Ammon's horn (tissue), 1 donor: ENCODE measurements around the gene DNA2.
"Not testable (repeated sequence)": the region's sequence is repeated elsewhere in the genome, so short reads cannot be mapped to it uniquely, and the experiment has no call there.

Experiments
- DNase-seq: peaks from one replicate; pipeline ENCODE4 v3.0.0-alpha.2; 2016; ENCODE audit warnings: low spot score

DNA2 gene

DNA sequence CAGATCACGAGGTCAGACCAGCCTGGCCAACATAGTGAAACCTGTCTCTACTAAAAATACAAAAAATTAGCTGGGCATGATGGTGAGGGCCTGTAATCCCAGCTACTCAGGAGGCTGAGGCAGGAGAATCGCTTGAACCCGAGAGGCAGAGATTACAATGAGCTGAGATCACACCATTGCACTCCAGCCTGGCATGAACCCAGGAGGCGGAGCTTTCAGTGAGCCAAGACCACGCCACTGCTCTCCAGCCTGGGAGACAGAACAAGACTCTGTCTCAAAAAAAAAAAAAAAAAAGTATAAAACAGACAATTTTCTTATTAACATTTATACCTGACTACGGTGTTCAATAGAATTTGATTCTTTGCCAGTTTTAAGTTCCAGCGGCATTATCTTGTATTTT lies 22.1 kb downstream of the DNA2 start:
- DNase-seq = not testable (repeated sequence)

- DNase-seq = no peak
Observed at GRCh38 chr10:68446179-68446578, 25.6 kb downstream of the DNA2 start.

- DNase-seq = peak; percentile 13
Observed at GRCh38 chr10:68442971-68443370, 28.8 kb downstream of the DNA2 start.

GRCh38 chr10:68440898-68441297 lies 30.9 kb downstream of the DNA2 start:
- DNase-seq = no peak

DNA sequence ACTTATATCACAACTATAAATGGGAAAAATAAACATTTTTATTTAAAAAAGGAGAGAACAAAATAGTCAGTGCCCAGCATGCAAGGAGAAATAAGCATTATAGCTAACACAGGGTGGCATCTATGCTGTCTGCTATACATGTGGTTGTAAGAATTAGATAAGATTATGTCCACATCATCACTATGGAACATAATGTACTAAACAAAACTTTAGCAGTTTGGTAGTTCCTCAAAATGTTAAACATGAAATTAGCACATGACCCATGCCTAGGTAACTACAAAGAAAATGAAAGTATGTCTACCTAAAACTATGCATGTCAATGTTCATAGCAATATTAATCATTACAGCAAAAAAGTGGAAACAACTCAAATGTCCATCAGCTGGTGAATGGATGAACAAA lies 36.0 kb downstream of the DNA2 start:
- no peak for DNase-seq

- DNase-seq = no peak
Observed at GRCh38 chr10:68434657-68435056, 37.1 kb downstream of the DNA2 start.

GRCh38 chr10:68428396-68429104 lies 43.2 kb downstream of the DNA2 start:
- no peak for DNase-seq

DNA sequence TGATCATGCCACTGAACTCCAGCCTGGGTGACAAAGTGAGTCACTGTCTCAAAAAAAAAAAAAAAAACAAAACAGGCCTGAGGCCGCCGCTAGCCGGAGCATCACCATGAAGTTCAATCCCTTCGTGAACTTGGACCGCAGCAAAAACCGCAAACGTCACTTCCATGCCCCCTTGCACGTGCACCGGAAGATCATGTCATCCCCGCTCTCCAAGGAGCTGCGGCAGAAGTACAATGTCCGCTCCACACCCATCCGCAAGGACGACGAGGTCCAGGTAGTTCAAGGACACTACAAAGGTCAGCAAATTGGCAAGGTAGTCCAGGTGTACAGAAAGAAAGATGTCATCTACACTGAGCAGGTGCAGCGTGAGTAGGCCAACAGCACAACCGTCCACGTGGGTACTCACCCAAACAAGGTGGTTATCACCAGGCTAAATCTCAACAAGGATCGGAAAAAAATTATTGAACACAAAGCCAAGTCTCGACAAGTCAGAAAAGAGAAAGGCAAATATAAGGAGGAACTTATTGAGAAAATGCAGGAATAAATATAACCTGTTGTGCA lies 47.2 kb downstream of the DNA2 start:
- no peak for DNase-seq

DNA sequence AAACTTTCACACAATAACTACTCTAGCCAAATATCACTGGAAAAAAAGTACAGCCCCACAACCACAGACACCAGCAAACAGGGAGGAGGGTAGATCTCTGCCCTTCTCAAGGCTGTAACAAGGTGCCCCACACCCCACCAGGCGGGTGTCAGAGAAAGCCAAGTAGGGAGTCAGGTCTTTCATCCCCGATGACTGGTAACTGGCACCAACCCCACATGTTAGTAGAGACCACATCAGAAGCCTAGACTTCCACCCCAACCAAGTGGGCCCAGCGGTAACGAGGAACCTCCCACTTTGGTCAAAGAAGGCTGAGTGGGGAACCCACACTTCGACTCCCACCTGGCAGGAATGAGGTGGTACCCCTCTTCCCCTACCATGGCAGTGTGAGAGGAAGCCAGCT lies 48.3 kb downstream of the DNA2 start:
- DNase-seq = no peak

GRCh38 chr10:68419376-68419775 lies 52.4 kb downstream of the DNA2 start:
- no peak for DNase-seq

DNA sequence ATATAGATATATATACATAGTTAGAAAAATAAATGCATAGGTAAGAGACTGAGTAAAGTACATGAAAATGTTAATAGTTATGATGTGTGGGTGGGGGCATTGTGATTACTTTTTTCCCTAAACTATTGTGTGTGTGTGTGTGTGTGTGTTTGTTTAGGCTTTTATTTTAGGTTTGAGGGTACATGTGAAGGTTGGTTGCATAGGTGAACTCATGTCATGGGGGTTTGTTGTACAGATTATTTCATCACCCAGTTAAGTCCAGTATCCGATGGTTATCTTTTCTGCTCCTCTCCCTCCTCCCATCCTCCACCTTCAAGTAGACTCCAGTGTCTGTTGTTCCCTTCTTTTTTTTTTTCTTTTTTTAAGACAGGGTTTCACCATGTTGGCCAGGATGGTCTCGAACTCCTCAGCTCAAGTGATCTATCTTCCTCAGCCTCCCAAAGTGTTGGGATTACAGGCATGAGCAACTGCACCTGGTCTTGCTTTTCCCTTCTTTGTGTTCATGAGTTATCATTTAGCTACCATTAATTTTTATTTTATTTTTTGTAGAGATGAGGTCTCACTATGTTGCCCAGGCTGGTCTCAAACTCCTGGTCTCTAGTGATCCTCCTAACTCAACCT lies 62.8 kb downstream of the DNA2 start:
- DNase-seq = no peak

GRCh38 chr10:68406815-68407548 lies 64.8 kb downstream of the DNA2 start, which contains the start of gene RUFY2:
TSS of gene RUFY2 (minus strand) at chr10:68407277. CDS start at chr10:68407189, 88 bp downstream.
- DNase-seq = peak; percentile 81

DNA sequence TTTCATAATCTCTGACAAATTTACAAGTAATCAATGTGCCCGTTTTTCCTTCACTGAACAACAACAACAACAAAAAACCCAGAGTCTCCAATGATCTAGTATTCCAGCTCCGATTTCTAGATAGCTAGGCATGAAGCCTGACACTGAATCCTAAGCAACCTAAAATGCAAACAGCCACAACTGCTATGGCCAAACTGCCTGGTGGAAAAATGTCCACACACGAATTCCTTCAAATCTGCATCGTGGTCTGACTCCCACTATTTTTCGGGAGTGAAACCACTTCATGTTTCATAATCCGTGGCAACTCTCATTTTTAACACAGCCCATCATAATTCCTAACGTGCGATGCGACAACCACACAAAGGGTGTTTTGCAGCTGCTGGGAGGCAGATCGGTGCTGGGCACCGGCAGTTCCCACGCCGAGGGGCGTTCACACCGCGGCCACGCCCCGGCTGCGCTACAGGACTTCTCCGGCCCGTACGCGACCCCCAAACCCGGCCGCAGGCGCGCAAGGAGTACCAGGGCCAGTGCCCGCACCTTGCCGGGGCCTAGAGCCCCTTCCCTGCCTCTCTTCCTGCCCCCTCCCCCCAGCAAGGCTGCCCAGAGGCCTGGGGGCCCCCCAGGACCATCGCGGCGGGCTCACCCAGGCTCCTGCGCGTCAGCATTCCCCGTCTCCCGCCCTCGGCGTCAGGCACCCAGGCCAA lies 65.5 kb downstream of the DNA2 start:
- DNase-seq = peak; percentile 62

DNA sequence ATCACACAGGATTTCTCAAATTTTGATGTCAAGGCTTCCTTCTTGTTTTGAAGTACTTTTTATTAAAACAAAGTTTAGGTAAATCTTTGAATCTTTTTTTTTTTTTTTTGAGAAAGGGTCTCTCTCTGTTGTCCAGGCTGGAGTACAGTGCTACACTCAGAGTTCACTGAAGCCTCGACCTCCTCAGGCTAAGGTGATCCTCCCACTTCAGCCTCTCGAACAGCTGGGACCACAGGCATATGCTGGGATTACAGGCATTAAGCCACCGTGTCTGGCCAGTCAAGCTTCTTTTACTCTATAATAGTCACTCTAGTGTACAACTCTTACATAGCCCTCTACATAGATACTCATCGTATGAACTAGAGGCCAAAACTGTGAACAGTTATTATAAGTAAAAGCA lies 68.1 kb downstream of the DNA2 start:
- DNase-seq = no peak

DNA sequence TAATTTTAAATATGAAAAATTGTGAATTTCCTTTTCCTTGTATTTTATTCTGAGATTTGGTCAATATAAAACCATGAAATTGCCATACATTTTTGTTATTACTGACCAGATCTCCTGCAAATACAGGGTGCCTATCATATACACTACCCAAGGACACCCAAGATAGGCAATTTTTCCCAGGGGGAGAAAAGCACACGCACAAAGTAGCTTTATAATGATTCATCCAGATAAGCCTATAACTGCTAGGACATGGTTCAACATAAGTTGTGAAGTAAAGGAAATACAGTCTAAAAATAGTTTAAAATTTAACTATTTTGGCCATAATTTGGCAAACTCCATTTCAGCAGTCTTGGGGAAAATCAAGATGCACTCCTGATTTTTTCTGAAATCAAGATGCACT lies 69.5 kb downstream of the DNA2 start:
- DNase-seq = no peak

GRCh38 chr10:68397005-68397404 lies 74.8 kb downstream of the DNA2 start:
- no peak for DNase-seq

DNA sequence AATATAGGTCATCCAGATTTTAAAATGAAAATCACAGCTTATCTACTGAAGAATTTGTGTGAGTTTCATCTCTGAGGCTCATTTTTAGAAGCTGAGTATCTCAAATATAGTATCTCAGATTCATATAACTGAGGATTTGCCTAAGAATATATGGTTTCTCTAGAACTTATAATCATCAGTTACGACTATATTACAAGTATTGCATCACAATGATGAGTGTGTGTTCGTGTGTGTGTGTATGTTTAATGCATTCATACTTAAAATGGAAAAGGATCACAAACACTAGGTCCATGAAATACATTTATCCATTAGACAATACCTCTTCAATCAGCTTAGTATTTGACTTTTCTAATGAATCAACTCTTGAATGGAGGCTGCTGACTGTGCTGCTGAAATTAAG lies 86.0 kb downstream of the DNA2 start:
- no peak for DNase-seq

- no peak for DNase-seq
Observed at GRCh38 chr10:68371604-68372003, 100.2 kb downstream of the DNA2 start.

- DNase-seq = no peak
Observed at GRCh38 chr10:68367121-68367520, 104.7 kb downstream of the DNA2 start.

DNA sequence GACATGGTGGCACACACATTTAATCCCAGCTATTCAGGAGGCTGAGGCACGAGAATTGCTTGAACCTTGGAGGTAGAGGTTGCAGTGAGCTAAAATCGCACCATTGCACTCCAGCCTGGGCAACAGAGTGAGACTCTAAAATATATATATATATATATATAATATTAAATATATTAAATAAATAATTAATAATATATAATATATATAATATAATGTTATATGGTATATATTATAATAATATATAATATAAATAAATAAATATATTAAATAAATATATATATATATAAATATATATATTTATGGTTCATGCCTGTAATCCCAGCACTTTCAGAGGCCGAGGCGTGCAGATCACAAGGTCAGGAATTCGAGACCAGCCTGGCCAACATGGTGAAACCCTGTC lies 105.2 kb downstream of the DNA2 start:
- DNase-seq = no peak

GRCh38 chr10:68365611-68366010 lies 106.2 kb downstream of the DNA2 start:
- DNase-seq = no peak
